GM12878 (cell line): ENCODE measurements around the gene EPX. TPM values are rescaled to one million over a fixed set of nuclear protein-coding genes. Genes with fewer than 3 reads are reported as not detected.
A peak's percentile ranks its signal among the peaks of the same experiment; 100 is the strongest.

Experiments used
- ATAC-seq: fragments of 200-7000 bp; cut with Tn5 transposase; 3 replicates; pipeline ENCODE4 v1.9.1; 2020; ENCODE audit warnings: mild to moderate bottlenecking, moderate library complexity
- BruUV-seq: library from RNA; stranded (reverse); fragments of 400-500 nt; replicated peaks from 2 replicates; lab custom pipeline; 2021; lab: Mats Ljungman, UMichigan
- CTCF ChIA-PET: fragments of 300-600 bp; sonication (Branson Sonifier 250); formaldehyde crosslinking; extraction: SDS; loops from one replicate; lab custom pipeline; 2021; ENCODE audit warnings: inconsistent platforms; lab: Yijun Ruan, JAX
- POLR2A ChIA-PET: fragments of 350-600 bp; formaldehyde crosslinking; extraction: SDS; loops from one replicate; lab custom pipeline; 2021; ENCODE audit warnings: inconsistent platforms; lab: Charles Lee
- RAD21 ChIA-PET: fragments of 300-600 bp; sonication (Branson Sonifier 250); formaldehyde crosslinking; loops from one replicate; lab custom pipeline; 2023; ENCODE audit warnings: antibody characterized with exemption; ENCODE audit not compliant: unreplicated experiment; lab: Charles Lee
- SMC1A ChIA-PET: fragments of 300-600 bp; sonication (Branson Sonifier 250); formaldehyde crosslinking; loops from one replicate; lab custom pipeline; 2023; ENCODE audit not compliant: unreplicated experiment, uncharacterized antibody; lab: Charles Lee
- DNase-seq: peaks from one replicate; pipeline ENCODE4 v3.0.0-alpha.2; 2011; ENCODE audit warnings: low read depth, low spot score
- FAIRE-seq: peaks from 3 replicates; lab custom pipeline; 2011; peaks lifted over from hg19 to GRCh38; lab: Jason Lieb, UNC
- H2AFZ ChIP-seq: 2 replicates; pipeline ENCODE4 v1.6.0; 2011; ENCODE audit warnings: low read depth, low read length, control low read depth; ENCODE audit not compliant: control insufficient read depth
- H3K27ac ChIP-seq: 2 replicates; pipeline ENCODE4 v1.5.1; 2011; ENCODE audit warnings: control low read depth; ENCODE audit not compliant: control insufficient read depth, insufficient read depth
- H3K27me3 ChIP-seq, 2 experiments: replicated peaks in 1 of 2; 2 replicates each; pipeline versions ENCODE4 v1.6.0 to v1.6.1; 2011; ENCODE audit warnings: low read length in 1 of 2; ENCODE audit not compliant: control insufficient read depth in 2 of 2, insufficient read depth in 2 of 2
- H3K36me3 ChIP-seq, 2 experiments: 2 replicates each; pipeline ENCODE4 v1.5.1; 2011; ENCODE audit warnings: low read length in 1 of 2; ENCODE audit not compliant: control insufficient read depth in 2 of 2, insufficient read depth in 2 of 2
- H3K4me1 ChIP-seq: 2 replicates; pipeline ENCODE4 v1.6.1; 2011; ENCODE audit warnings: mild to moderate bottlenecking, low read length, moderate library complexity, mixed read lengths; ENCODE audit not compliant: control insufficient read depth, insufficient read depth
- H3K4me2 ChIP-seq: 2 replicates; pipeline ENCODE4 v1.6.0; 2011; ENCODE audit warnings: control low read depth; ENCODE audit not compliant: control insufficient read depth, insufficient read depth
- H3K4me3 ChIP-seq: fragments of 200-600 bp; sonication (generic); 2 replicates; pipeline ENCODE4 v1.5.1; 2016
- H3K79me2 ChIP-seq: 2 replicates; pipeline ENCODE4 v1.6.0; 2011; ENCODE audit warnings: low read length; ENCODE audit not compliant: control insufficient read depth, insufficient read depth
- H3K9ac ChIP-seq: 2 replicates; pipeline ENCODE4 v1.8.0; 2011; ENCODE audit warnings: low read length, control low read depth, mixed read lengths; ENCODE audit not compliant: control insufficient read depth, insufficient read depth
- H3K9me3 ChIP-seq: replicated peaks from 3 replicates; pipeline ENCODE4 v1.5.1; 2011; ENCODE audit warnings: mild to moderate bottlenecking, low read length; ENCODE audit not compliant: control insufficient read depth, insufficient read depth
- H4K20me1 ChIP-seq: 2 replicates; pipeline ENCODE4 v1.6.0; 2011; ENCODE audit not compliant: control insufficient read depth, insufficient read depth
- CBX5 ChIP-seq: sonication (generic); IDR thresholded peaks from 2 replicates; pipeline ENCODE4 v1.6.1; 2016; ENCODE audit warnings: low read depth, moderate library complexity, mild to moderate bottlenecking, inconsistent platforms
- IRF4 ChIP-seq: IDR thresholded peaks from 2 replicates; pipeline ENCODE4 v1.6.1; 2011; ENCODE audit warnings: low read depth, low read length
- NR2F1 ChIP-seq: fragments of 450-650 bp; conservative IDR thresholded peaks from 2 replicates; pipeline ENCODE4 v1.6.1; 2017; ENCODE audit warnings: mild to moderate bottlenecking
- RB1 ChIP-seq: fragments of 450-650 bp; formaldehyde crosslinking; IDR thresholded peaks from 2 replicates; pipeline ENCODE4 v1.6.1; 2017; ENCODE audit warnings: mild to moderate bottlenecking, borderline replicate concordance
- WGBS: methylation state at CpG from one replicate; pipeline ENCODE4 v1.1.6; 2016; ENCODE audit warnings: low lambda C conversion rate; ENCODE audit not compliant: insufficient replicate concordance, insufficient coverage; ENCODE audit errors: missing lambda C conversion rate; 5-methylcytosine and 5-hydroxymethylcytosine counted together
- in situ Hi-C: fragments of 300-500 bp; cut with MboI; formaldehyde crosslinking; loops from 9 replicates; pipeline ENCODE4 v1.14.3; 2018; ENCODE audit warnings: mixed read lengths
- intact Hi-C: fragments of 100-400 bp; cut with micrococcal nuclease; formaldehyde crosslinking; loops from one replicate; pipeline ENCODE4 v1.14.2; 2022; ENCODE audit not compliant: unreplicated experiment
- polyA plus RNA-seq, 11 experiments: library from polyadenylated mRNA; depleted of rRNA in 4 of 11; unstranded in 6 of 11; stranded (reverse) in 5 of 11; fragments of >200 nt; fragmentation: Nextera tagmentation in 4 of 11; fragmentation: Illumina TruSeq in 1 of 11; extraction: Ambion mirVana in 4 of 11; extraction: Trizol in 1 of 11; gene quantifications; 1 replicate in 1 of 11; 2 replicates in 10 of 11; pipeline versions ENCODE4 v1.2.1 to v1.2.3, GENCODE V29; 2011 to 2016; ENCODE audit warnings: inconsistent platforms in 2 of 11, missing spikeins in 2 of 11, low read depth in 1 of 11
- total RNA-seq, 4 experiments: library from RNA; depleted of rRNA in 3 of 4; stranded (reverse); fragments of >200 nt in 3 of 4; fragmentation: Illumina TruSeq in 1 of 4; extraction: Trizol in 1 of 4; gene quantifications; 2 replicates each; pipeline versions ENCODE4 v1.2.1 to v1.2.3, GENCODE V29; 2013 to 2021
- TF ChIP-seq, protein P1 (sequence below): IDR thresholded peaks from 2 replicates; pipeline ENCODE4 v1.6.1; 2012; ENCODE audit warnings: mild to moderate bottlenecking, low read depth, low read length
- TF ChIP-seq, protein P2 (sequence below): fragments of 450-650 bp; IDR thresholded peaks from 2 replicates; pipeline ENCODE4 v1.6.1; 2017; ENCODE audit warnings: mild to moderate bottlenecking, moderate library complexity
- TF ChIP-seq, protein P3 (sequence below): fragments of 450-650 bp; formaldehyde crosslinking; IDR thresholded peaks from 2 replicates; pipeline ENCODE4 v1.4.0; 2022; ENCODE audit warnings: mild to moderate bottlenecking, moderate library complexity

The EPX gene
- total and polyA plus RNA-seq, 10 of the 15 experiments (the other 5 are each of a cell fraction or from before 2014, with no cell fraction given) = 0.03 TPM; not detected in 9

DNA sequence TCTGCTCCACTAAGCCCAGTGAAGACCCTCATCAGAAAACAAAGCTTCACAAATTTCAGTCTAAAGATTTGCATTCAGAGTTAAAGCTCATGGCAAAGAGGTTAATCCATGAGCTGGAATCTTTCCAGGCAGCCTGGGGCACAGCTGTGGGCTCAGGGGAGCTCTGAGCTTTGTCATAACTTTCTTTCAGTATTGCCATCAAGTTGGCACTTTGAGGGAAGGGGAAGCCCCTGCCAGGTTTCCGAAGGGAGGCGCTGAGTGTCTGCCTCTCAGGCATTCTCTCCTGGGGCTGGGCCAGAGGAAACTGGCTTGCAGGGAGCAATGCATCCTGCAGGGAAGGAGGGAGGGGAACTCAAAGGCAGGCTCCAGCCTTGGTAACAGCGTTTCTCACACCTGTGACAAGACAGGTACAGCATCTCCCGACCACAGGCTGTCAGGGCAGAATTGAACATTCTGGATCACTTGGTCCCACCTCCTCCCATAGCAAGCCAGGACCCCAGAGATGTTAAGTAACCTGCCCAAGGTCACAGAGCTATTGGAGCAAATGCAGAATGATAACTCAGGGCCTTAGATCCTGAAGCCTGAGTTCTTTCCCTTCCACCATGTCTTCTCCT, 49.8 kb downstream of the EPX start:
- H3K9me3 ChIP-seq = no peaks in the 10 kb centered on the region
- H4K20me1 ChIP-seq = no peaks in the 10 kb centered on the region
- POLR2A ChIA-PET = interaction anchor here (0.5 to 0.6 kb wide), 2 partner anchors 165 to 315 kb away, joined by 3 to 5 read pairs; no protein-coding TSS in a partner anchor
- H3K4me1 ChIP-seq = no peaks in the 10 kb centered on the region
- in situ Hi-C loops (no loop called here), intact Hi-C loops (no loop called here)
- BruUV-seq = no TSS peak
- FAIRE-seq = no peak
- peak; percentile 90 for ATAC-seq
- TF ChIP-seq, protein P1, sequence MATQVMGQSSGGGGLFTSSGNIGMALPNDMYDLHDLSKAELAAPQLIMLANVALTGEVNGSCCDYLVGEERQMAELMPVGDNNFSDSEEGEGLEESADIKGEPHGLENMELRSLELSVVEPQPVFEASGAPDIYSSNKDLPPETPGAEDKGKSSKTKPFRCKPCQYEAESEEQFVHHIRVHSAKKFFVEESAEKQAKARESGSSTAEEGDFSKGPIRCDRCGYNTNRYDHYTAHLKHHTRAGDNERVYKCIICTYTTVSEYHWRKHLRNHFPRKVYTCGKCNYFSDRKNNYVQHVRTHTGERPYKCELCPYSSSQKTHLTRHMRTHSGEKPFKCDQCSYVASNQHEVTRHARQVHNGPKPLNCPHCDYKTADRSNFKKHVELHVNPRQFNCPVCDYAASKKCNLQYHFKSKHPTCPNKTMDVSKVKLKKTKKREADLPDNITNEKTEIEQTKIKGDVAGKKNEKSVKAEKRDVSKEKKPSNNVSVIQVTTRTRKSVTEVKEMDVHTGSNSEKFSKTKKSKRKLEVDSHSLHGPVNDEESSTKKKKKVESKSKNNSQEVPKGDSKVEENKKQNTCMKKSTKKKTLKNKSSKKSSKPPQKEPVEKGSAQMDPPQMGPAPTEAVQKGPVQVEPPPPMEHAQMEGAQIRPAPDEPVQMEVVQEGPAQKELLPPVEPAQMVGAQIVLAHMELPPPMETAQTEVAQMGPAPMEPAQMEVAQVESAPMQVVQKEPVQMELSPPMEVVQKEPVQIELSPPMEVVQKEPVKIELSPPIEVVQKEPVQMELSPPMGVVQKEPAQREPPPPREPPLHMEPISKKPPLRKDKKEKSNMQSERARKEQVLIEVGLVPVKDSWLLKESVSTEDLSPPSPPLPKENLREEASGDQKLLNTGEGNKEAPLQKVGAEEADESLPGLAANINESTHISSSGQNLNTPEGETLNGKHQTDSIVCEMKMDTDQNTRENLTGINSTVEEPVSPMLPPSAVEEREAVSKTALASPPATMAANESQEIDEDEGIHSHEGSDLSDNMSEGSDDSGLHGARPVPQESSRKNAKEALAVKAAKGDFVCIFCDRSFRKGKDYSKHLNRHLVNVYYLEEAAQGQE = no peak
- TF ChIP-seq, protein P2, sequence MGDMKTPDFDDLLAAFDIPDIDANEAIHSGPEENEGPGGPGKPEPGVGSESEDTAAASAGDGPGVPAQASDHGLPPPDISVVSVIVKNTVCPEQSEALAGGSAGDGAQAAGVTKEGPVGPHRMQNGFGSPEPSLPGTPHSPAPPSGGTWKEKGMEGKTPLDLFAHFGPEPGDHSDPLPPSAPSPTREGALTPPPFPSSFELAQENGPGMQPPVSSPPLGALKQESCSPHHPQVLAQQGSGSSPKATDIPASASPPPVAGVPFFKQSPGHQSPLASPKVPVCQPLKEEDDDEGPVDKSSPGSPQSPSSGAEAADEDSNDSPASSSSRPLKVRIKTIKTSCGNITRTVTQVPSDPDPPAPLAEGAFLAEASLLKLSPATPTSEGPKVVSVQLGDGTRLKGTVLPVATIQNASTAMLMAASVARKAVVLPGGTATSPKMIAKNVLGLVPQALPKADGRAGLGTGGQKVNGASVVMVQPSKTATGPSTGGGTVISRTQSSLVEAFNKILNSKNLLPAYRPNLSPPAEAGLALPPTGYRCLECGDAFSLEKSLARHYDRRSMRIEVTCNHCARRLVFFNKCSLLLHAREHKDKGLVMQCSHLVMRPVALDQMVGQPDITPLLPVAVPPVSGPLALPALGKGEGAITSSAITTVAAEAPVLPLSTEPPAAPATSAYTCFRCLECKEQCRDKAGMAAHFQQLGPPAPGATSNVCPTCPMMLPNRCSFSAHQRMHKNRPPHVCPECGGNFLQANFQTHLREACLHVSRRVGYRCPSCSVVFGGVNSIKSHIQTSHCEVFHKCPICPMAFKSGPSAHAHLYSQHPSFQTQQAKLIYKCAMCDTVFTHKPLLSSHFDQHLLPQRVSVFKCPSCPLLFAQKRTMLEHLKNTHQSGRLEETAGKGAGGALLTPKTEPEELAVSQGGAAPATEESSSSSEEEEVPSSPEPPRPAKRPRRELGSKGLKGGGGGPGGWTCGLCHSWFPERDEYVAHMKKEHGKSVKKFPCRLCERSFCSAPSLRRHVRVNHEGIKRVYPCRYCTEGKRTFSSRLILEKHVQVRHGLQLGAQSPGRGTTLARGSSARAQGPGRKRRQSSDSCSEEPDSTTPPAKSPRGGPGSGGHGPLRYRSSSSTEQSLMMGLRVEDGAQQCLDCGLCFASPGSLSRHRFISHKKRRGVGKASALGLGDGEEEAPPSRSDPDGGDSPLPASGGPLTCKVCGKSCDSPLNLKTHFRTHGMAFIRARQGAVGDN = no peak
- TF ChIP-seq, protein P3, sequence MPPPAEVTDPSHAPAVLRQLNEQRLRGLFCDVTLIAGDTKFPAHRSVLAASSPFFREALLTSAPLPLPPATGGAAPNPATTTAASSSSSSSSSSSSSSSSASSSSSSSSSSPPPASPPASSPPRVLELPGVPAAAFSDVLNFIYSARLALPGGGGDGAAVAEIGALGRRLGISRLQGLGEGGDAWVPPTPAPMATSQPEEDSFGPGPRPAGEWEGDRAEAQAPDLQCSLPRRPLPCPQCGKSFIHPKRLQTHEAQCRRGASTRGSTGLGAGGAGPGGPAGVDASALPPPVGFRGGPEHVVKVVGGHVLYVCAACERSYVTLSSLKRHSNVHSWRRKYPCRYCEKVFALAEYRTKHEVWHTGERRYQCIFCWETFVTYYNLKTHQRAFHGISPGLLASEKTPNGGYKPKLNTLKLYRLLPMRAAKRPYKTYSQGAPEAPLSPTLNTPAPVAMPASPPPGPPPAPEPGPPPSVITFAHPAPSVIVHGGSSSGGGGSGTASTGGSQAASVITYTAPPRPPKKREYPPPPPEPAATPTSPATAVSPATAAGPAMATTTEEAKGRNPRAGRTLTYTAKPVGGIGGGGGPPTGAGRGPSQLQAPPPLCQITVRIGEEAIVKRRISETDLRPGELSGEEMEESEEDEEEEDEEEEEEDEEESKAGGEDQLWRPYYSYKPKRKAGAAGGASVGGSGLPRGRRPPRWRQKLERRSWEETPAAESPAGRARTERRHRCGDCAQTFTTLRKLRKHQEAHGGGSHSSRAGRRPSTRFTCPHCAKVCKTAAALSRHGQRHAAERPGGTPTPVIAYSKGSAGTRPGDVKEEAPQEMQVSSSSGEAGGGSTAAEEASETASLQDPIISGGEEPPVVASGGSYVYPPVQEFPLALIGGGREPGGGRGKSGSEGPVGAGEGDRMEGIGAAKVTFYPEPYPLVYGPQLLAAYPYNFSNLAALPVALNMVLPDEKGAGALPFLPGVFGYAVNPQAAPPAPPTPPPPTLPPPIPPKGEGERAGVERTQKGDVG (CRISPR knock-in tag) = no peak
- TF ChIP-seq RB1 (no peak), IRF4 (no peak), CBX5 (no peak), NR2F1 (no peak)
- no peak for DNase-seq
- H3K27ac ChIP-seq = no peak overlapping the region
- no peak overlapping the region for H3K9ac ChIP-seq
- H3K27me3 ChIP-seq = peaks cover 0 to 3% of the 10 kb centered on the region in 2 experiments; a peak in 1 of 4 replicates
- H3K4me2 ChIP-seq = no peak overlapping the region
- no peak overlapping the region for H2AFZ ChIP-seq
- 2% methylated on average over 4 of the region's 4 CpGs for WGBS
- no peaks in the 10 kb centered on the region for H3K36me3 ChIP-seq
- SMC1A ChIA-PET = interaction anchor here (0.6 to 2.0 kb wide), 4 partner anchors 10 to 76 kb away, joined by 3 to 12 read pairs (median 3); no protein-coding TSS in a partner anchor
- CTCF ChIA-PET = interaction anchor here (0.7 to 1.9 kb wide), 2 partner anchors 10 to 459 kb away, joined by 4 to 7 read pairs; no protein-coding TSS in a partner anchor
- H3K79me2 ChIP-seq = no peaks in the 10 kb centered on the region
- H3K4me3 ChIP-seq = no peak overlapping the region
- RAD21 ChIA-PET = interaction anchor here (0.6 to 0.9 kb wide), 2 partner anchors 42 to 493 kb away, joined by 3 read pairs; no protein-coding TSS in a partner anchor
